ENCODE results near the gene ADAM8. TPM values are rescaled to one million over a fixed set of nuclear protein-coding genes. Genes with fewer than 3 reads are reported as not detected.

The ADAM8 gene
- total and polyA plus RNA-seq, 2 of the 4 experiments (the other 2 are of a cell fraction): under 0.01 to 0.74 TPM

DNA sequence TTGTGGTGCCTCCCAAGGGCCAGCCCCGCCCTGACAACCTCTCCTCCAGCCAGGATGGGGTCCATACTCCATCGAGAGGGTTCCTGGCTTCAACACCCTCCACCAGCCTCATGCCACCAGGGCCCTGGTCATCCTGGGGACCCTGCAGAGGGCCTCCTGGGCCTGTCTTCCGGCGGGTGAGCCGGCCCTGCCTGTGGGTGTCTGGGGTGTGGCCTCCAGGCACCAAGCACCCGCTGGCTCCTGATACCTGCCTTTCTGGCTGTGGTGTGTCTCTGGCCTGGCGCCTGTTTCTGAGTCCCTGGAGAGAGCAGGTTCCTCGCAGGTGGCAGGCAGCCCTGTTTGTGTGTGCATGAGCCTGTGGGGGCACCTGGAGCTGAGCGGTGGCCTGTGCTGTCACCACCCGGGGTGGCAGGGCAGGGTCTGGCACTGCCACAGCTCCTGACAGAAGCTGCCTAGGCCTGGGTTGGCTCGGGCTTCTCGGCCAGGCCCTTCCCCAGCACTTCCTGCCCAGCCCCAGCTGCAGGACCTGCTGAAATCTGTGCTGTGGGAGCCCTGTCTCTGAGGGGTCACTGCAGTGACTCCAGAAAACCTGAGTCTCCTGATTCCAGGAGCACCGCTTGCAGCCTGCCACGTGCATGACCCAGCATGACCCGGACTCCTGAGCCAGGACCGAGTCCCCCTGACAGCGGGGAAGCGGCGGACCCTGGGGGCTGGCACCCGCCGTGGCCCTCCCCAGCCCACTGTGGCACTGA lies 18.4 kb downstream of the ADAM8 start:
- H3K4me3 ChIP-seq (ENCODE audit: insufficient read depth, low read depth, low read length): no peak overlapping the region
- no peaks in the 10 kb centered on the region for H4K20me1 ChIP-seq (ENCODE audit: insufficient read depth, low read length)
- peaks cover 18% of the 10 kb centered on the region for H3K9me1 ChIP-seq (ENCODE audit: insufficient read depth, low read length)
- peak overlapping the region; percentile 80 for H3K4ac ChIP-seq (ENCODE audit: low read depth, low read length)
- H3K36me3 ChIP-seq (ENCODE audit: control insufficient read depth, insufficient read depth, low read length): no peaks in the 10 kb centered on the region
- no peaks in the 10 kb centered on the region for H3K9me3 ChIP-seq (ENCODE audit: control insufficient read depth, insufficient read depth, low read length)
- no peak overlapping the region for H3K9ac ChIP-seq (ENCODE audit: low read depth, low read length)
- H2BK15ac ChIP-seq (ENCODE audit: low read depth, low read length): peak overlapping the region; percentile 74; the same call in 1 of the 3 replicates
- peak overlapping the region; percentile 98 for H2AK5ac ChIP-seq (ENCODE audit: low read depth, low read length)
- peaks cover 21% of the 10 kb centered on the region for H3K4me1 ChIP-seq (ENCODE audit: control insufficient read depth, insufficient read depth, low read length)
- peak overlapping the region; percentile 93 for H2AK9ac ChIP-seq (replicated peaks; ENCODE audit: low read depth, low read length, poor library complexity)
- peak overlapping the region; percentile 89 for H2AFZ ChIP-seq (replicated peaks; ENCODE audit: low read length, poor library complexity)
- intact Hi-C loops (cut with micrococcal nuclease) (loop anchor here (5.0 kb wide), 1 partner anchor 111 kb away; no protein-coding TSS in a partner anchor), in situ Hi-C loops (cut with MboI; ENCODE audit: low sequenced_read_pairs) (loop anchor here (25.0 kb wide), 1 partner anchor 596 kb away; no protein-coding TSS in a partner anchor), dilution Hi-C loops (cut with HindIII; ENCODE audit: low sequenced_read_pairs, unreplicated experiment) (no loop called here)
- no TSS peak for BruUV-seq (replicated peaks)
- no peak overlapping the region; the same call in 1 of the 2 replicates for H3K27ac ChIP-seq (ENCODE audit: insufficient read depth, low read length)
- no peak overlapping the region for H3K56ac ChIP-seq (ENCODE audit: extremely low read depth, insufficient read depth, low read length)
- TF ChIP-seq, protein P1, sequence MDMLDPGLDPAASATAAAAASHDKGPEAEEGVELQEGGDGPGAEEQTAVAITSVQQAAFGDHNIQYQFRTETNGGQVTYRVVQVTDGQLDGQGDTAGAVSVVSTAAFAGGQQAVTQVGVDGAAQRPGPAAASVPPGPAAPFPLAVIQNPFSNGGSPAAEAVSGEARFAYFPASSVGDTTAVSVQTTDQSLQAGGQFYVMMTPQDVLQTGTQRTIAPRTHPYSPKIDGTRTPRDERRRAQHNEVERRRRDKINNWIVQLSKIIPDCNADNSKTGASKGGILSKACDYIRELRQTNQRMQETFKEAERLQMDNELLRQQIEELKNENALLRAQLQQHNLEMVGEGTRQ (IDR thresholded peaks at IDR 0.05; ENCODE audit: low read depth, low read length): no peak
- TF ChIP-seq POLR2A (IDR thresholded peaks at IDR 0.05; ENCODE audit: low read depth, low read length): no peak
- TF ChIP-seq CEBPB (IDR thresholded peaks at IDR 0.05; ENCODE audit: low read depth, low read length): no peak
- no peak for TF ChIP-seq CTCF (conservative IDR thresholded peaks at IDR 0.05; ENCODE audit: low read depth, low read length)
- TF ChIP-seq RCOR1 (IDR thresholded peaks at IDR 0.05; ENCODE audit: insufficient replicate concordance, low read length): no peak
- TF ChIP-seq NFE2L2 (IDR thresholded peaks at IDR 0.05; ENCODE audit: low read depth, low read length): no peak
- TF ChIP-seq MAFK (IDR thresholded peaks at IDR 0.05; ENCODE audit: low read depth, low read length): no peak
- TF ChIP-seq MAZ (IDR thresholded peaks at IDR 0.05; ENCODE audit: borderline replicate concordance, low read depth, low read length): no peak
- no peak for TF ChIP-seq MXI1 (IDR thresholded peaks at IDR 0.05; ENCODE audit: borderline replicate concordance, low read depth, low read length)
- H3K4me2 ChIP-seq (ENCODE audit: low read depth, low read length): no peak overlapping the region
- no peak overlapping the region for H3K23ac ChIP-seq (ENCODE audit: low read depth, low read length)
- peak overlapping the region; percentile 76 for H2BK20ac ChIP-seq (ENCODE audit: low read depth, low read length)
- no peak overlapping the region for H3K18ac ChIP-seq (ENCODE audit: low read depth, low read length)
- peak overlapping the region; percentile 75 for H4K91ac ChIP-seq (ENCODE audit: insufficient read depth, low read depth, low read length)
- peak overlapping the region; percentile 38; the same call in 1 of the 2 replicates for H4K5ac ChIP-seq (ENCODE audit: low read depth, low read length)
- no peak overlapping the region for H3K14ac ChIP-seq (replicated peaks; ENCODE audit: low read depth, low read length)
- peak overlapping the region; percentile 88 for H2BK120ac ChIP-seq (ENCODE audit: low read depth, low read length)
- WGBS, 2 experiments (ENCODE audit: extremely low coverage in 2 of 2, insufficient read length in 1 of 2): 85% methylated on average over 5 of the region's 21 CpGs; no CpG with 5 or more reads in 1 of the 2 experiments
- peak overlapping the region; percentile 80 for H2BK5ac ChIP-seq (ENCODE audit: low read depth, low read length, poor library complexity, severe bottlenecking)
- H3K27me3 ChIP-seq (ENCODE audit: control insufficient read depth, insufficient read depth, low read length): no peaks in the 10 kb centered on the region
- peak overlapping the region; percentile 25 to 73 for H4K8ac ChIP-seq (ENCODE audit: low read depth in 2 of 2, low read length in 2 of 2)
- ChIA-PET CTCF (no interaction called here), POLR2A (ENCODE audit: unreplicated experiment) (interaction anchor here (0.6 kb wide), 1 partner anchor 19 kb away, joined by 3 read pairs; no protein-coding TSS in a partner anchor)
- peaks cover 0 to 4% of the 10 kb centered on the region in 2 experiments; a peak in 1 of 4 replicates for H3K79me1 ChIP-seq (ENCODE audit: low read depth in 1 of 2, low read length in 2 of 2)
- no peak for DNase-seq
- no peak for ATAC-seq (ENCODE audit: low read depth)
